Natural killer cell (primary cell): ENCODE measurements around the gene ACYP2. TPM values are rescaled to one million over a fixed set of nuclear protein-coding genes. Genes with fewer than 3 reads are reported as not detected.
A peak's percentile ranks its signal among the peaks of the same experiment; 100 is the strongest.

Experiments used
- ATAC-seq, 3 donors: fragments of 150-1000 bp in 2 of 3; fragments of 200-7000 bp in 1 of 3; cut with Tn5 transposase; 1 replicate in 1 of 3; 2 replicates in 2 of 3; pipeline ENCODE4 v1.10.0; 2021; ENCODE audit warnings: mild to moderate bottlenecking in 2 of 3, moderate library complexity in 2 of 3
- DNase-seq, 2 donors: peaks; one replicate each; pipeline versions ENCODE4 v3.0.0 to v3.0.0-alpha.2; 2013 to 2021; ENCODE audit warnings: mixed read lengths in 1 of 2
- H3K27ac ChIP-seq: one replicate; pipeline ENCODE4 v1.5.1; 2013; ENCODE audit warnings: mild to moderate bottlenecking, low read length
- H3K27me3 ChIP-seq: one replicate; pipeline ENCODE4 v1.6.1; 2013; ENCODE audit warnings: low read length; ENCODE audit not compliant: control insufficient read depth, insufficient read depth
- H3K36me3 ChIP-seq: one replicate; pipeline ENCODE4 v1.6.1; 2013; ENCODE audit warnings: low read length; ENCODE audit not compliant: control insufficient read depth, insufficient read depth
- H3K4me1 ChIP-seq: one replicate; pipeline ENCODE4 v1.6.1; 2013; ENCODE audit warnings: low read length; ENCODE audit not compliant: control insufficient read depth, insufficient read depth
- H3K4me3 ChIP-seq: one replicate; pipeline ENCODE4 v1.5.1; 2013; ENCODE audit warnings: low read length
- H3K9me3 ChIP-seq: one replicate; pipeline ENCODE4 v1.6.1; 2013; ENCODE audit warnings: low read length; ENCODE audit not compliant: control insufficient read depth, insufficient read depth
- H3K27ac Mint-ChIP-seq, 2 donors: one replicate each; pipeline ENCODE4 v1.8.0; 2022; ENCODE audit warnings: mild to moderate bottlenecking in 2 of 2, mixed read lengths in 2 of 2, moderate library complexity in 1 of 2
- H3K27me3 Mint-ChIP-seq, 2 donors: one replicate each; pipeline ENCODE4 v1.8.0; 2022; ENCODE audit warnings: low read depth in 2 of 2, mixed read lengths in 2 of 2
- H3K36me3 Mint-ChIP-seq: one replicate; pipeline ENCODE4 v1.8.0; 2022; ENCODE audit warnings: mixed read lengths
- H3K4me1 Mint-ChIP-seq, 2 donors: one replicate each; pipeline ENCODE4 v1.8.0; 2022; ENCODE audit warnings: mixed read lengths in 2 of 2
- H3K4me3 Mint-ChIP-seq: one replicate; pipeline ENCODE4 v1.8.0; 2022; ENCODE audit warnings: mild to moderate bottlenecking, moderate library complexity, mixed read lengths
- H3K9me3 Mint-ChIP-seq, 2 donors: one replicate each; pipeline ENCODE4 v1.8.0; 2022; ENCODE audit warnings: mixed read lengths in 2 of 2
- WGBS: methylation state at CpG from one replicate; pipeline ENCODE4 v1.1.7; 2013; ENCODE audit warnings: missing lambda C conversion rate; ENCODE audit not compliant: insufficient coverage; 5-methylcytosine and 5-hydroxymethylcytosine counted together
- intact Hi-C: fragments of 100-400 bp; cut with micrococcal nuclease; formaldehyde crosslinking; loops from one replicate; pipeline ENCODE4 v1.14.2; 2022
- total RNA-seq, 4 donors: library from RNA; stranded (reverse); fragments of 120-200 nt in 1 of 4; gene quantifications; one replicate each; pipeline versions ENCODE4 v1.2.3 to v1.2.4, GENCODE V29; 2013 to 2022
- TF ChIP-seq, protein P1 (sequence below): fragments of 200-600 bp; IDR thresholded peaks from one replicate; pipeline ENCODE4 v1.8.0; 2022; ENCODE audit warnings: antibody characterized with exemption

ACYP2 gene
- total RNA-seq, 3 donors from 2014 or later (not counting 1 experiment from before 2014, with no cell fraction given) = 14.3 to 18.1 (median 16.7) TPM

GRCh38 chr2:54206596-54206995, 91.2 kb downstream of the ACYP2 start:
- TF ChIP-seq, protein P1, sequence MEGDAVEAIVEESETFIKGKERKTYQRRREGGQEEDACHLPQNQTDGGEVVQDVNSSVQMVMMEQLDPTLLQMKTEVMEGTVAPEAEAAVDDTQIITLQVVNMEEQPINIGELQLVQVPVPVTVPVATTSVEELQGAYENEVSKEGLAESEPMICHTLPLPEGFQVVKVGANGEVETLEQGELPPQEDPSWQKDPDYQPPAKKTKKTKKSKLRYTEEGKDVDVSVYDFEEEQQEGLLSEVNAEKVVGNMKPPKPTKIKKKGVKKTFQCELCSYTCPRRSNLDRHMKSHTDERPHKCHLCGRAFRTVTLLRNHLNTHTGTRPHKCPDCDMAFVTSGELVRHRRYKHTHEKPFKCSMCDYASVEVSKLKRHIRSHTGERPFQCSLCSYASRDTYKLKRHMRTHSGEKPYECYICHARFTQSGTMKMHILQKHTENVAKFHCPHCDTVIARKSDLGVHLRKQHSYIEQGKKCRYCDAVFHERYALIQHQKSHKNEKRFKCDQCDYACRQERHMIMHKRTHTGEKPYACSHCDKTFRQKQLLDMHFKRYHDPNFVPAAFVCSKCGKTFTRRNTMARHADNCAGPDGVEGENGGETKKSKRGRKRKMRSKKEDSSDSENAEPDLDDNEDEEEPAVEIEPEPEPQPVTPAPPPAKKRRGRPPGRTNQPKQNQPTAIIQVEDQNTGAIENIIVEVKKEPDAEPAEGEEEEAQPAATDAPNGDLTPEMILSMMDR = peak; percentile 56
- Histone ChIP-seq H3K27me3 (no peaks in the 10 kb centered on the region), H3K4me1 (no peaks in the 10 kb centered on the region), H3K4me3 (no peak overlapping the region), H3K27ac (no peak overlapping the region), H3K9me3 (no peaks in the 10 kb centered on the region), H3K36me3 (no peaks in the 10 kb centered on the region)
- intact Hi-C loops = no loop called here
- DNase-seq = peak in 1 of 2 donors; percentile 21
- Mint-ChIP-seq H3K27ac (no peak overlapping the region), H3K4me3 (no peak overlapping the region), H3K27me3 (no peaks in the 10 kb centered on the region), H3K9me3 (no peaks in the 10 kb centered on the region), H3K4me1 (peaks cover 0 to 5% of the 10 kb centered on the region in 2 donors), H3K36me3 (no peaks in the 10 kb centered on the region)
- 17% methylated on average over 1 of the region's 2 CpGs for WGBS
- peak in 2 of 3 donors; percentile 54 to 58 for ATAC-seq

GRCh38 chr2:54207666-54208195, 92.3 kb downstream of the ACYP2 start:
- no peak overlapping the region for H3K4me3 ChIP-seq
- H3K4me3 Mint-ChIP-seq = no peak overlapping the region
- TF ChIP-seq, protein P1 = no peak

DNA sequence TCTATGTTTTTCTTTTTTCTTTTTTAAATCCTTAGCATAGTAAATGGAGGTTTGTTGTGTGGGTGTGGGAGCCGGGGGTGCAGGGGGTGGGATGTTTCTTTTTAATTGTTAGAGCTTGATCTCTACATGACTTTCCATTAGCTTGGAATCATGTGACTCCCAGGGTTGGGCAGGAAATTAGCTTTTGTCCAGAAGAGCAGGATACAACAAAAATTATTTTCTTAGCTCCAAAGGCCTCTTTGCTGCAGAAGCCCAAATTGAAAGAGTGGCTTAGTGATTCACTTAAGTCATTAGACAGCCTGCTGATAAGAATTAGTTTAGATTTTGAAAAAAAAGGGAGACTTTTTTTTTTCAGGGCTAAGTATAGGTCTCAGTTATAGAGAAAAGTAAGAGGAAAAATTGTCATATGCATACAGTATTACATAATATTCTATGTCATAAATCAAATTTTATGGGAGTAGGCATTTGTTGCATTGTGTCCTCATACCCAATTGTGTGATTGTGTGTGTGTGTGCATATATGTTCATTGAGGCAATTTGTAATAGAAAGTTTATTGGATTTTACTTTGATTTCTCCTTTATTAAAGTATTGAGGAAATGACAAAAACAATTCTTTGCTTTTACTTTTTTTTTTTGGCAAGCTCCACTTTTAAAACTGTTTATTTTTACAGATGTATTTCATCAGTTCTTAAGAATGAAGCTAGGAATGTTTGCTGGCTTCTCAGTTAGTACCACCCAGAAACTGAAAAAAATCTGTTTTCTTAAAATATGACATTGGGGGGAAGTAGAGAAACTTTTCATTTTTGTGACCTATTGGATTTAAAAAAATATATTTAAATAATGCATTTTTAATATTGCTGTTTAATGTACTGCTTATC, 93.2 kb downstream of the ACYP2 start:
- H3K36me3 ChIP-seq = no peaks in the 10 kb centered on the region
- WGBS = no CpG with 5 or more reads among the region's 1 CpG
- no peaks in the 10 kb centered on the region for H3K9me3 Mint-ChIP-seq

More at GRCh38 chr2:54207666-54208195, 92.3 kb downstream of the ACYP2 start:
- no peaks in the 10 kb centered on the region for H3K9me3 ChIP-seq
- H3K27ac ChIP-seq = no peak overlapping the region
- no peaks in the 10 kb centered on the region for H3K27me3 Mint-ChIP-seq
- H3K27me3 ChIP-seq = no peaks in the 10 kb centered on the region
- peaks cover 0 to 5% of the 10 kb centered on the region in 2 donors for H3K4me1 Mint-ChIP-seq
- intact Hi-C loops = no loop called here
- ATAC-seq = no peak
- no peak overlapping the region for H3K27ac Mint-ChIP-seq
- no peaks in the 10 kb centered on the region for H3K36me3 ChIP-seq
- H3K4me1 ChIP-seq = no peaks in the 10 kb centered on the region
- 93% methylated on average over 3 of the region's 3 CpGs for WGBS
- H3K36me3 Mint-ChIP-seq = no peaks in the 10 kb centered on the region
- H3K9me3 Mint-ChIP-seq = no peaks in the 10 kb centered on the region
- no peak for DNase-seq

More for the DNA sequence above, 93.2 kb downstream of the ACYP2 start:
- no peak for ATAC-seq
- Histone ChIP-seq H3K27ac (no peak overlapping the region), H3K9me3 (no peaks in the 10 kb centered on the region), H3K4me1 (no peaks in the 10 kb centered on the region), H3K4me3 (no peak overlapping the region), H3K27me3 (no peaks in the 10 kb centered on the region)
- DNase-seq = no peak
- TF ChIP-seq, protein P1 = no peak
- Mint-ChIP-seq H3K27ac (no peak overlapping the region), H3K4me1 (peaks cover 0 to 5% of the 10 kb centered on the region in 2 donors), H3K36me3 (no peaks in the 10 kb centered on the region), H3K4me3 (no peak overlapping the region), H3K27me3 (no peaks in the 10 kb centered on the region)
- intact Hi-C loops = no loop called here
